Transverse colon (tissue), 3 donors: ENCODE results near the gene NAALADL2.

Experiments used
- CTCF ChIP-seq, 5 experiments: fragments of 200-600 bp in 3 of 5; fragments of 450-650 bp in 2 of 5; sonication (generic) in 3 of 5; IDR thresholded peaks; 1 replicate in 2 of 5; 2 replicates in 3 of 5; pipeline ENCODE4 v1.5.1; 2016 to 2017; ENCODE audit warnings: antibody characterized with exemption in 5 of 5, inconsistent platforms in 3 of 5, mild to moderate bottlenecking in 2 of 5, moderate library complexity in 1 of 5
- EP300 ChIP-seq: sonication (generic); formaldehyde crosslinking; IDR thresholded peaks from one replicate; pipeline ENCODE4 v1.6.1; 2017; ENCODE audit warnings: antibody characterized with exemption, low read depth

- no peak for TF ChIP-seq CTCF (IDR thresholded peaks at IDR 0.05)
- no peak for TF ChIP-seq EP300
Observed at GRCh38 chr3:175662815-175663214, 803.7 kb downstream of the NAALADL2 start.
